ENCODE measurements around the gene BEGAIN.

- TF ChIP-seq EZH2 (IDR thresholded peaks at IDR 0.05; ENCODE audit: insufficient read depth, poor library complexity, severe bottlenecking) (no peak), EZH2phosphoT487 (IDR thresholded peaks at IDR 0.05; ENCODE audit: insufficient read depth, low read depth) (no peak)
Observed at GRCh38 chr14:100585448-100586152, 1.6 kb downstream of the BEGAIN start.

Measured in GM23248 (cell line).